NK-92 (cell line): Measurements from ENCODE around the gene ZNF160.
"Not testable (repeated sequence)": the region's sequence is repeated elsewhere in the genome, so short reads cannot be mapped to it uniquely, and the experiment has no call there.

Experiments used
- DNase-seq: peaks from one replicate; lab custom pipeline; 2025; ENCODE audit not compliant: unreplicated experiment; lab: John Stamatoyannopoulos, UW

Gene ZNF160

DNA sequence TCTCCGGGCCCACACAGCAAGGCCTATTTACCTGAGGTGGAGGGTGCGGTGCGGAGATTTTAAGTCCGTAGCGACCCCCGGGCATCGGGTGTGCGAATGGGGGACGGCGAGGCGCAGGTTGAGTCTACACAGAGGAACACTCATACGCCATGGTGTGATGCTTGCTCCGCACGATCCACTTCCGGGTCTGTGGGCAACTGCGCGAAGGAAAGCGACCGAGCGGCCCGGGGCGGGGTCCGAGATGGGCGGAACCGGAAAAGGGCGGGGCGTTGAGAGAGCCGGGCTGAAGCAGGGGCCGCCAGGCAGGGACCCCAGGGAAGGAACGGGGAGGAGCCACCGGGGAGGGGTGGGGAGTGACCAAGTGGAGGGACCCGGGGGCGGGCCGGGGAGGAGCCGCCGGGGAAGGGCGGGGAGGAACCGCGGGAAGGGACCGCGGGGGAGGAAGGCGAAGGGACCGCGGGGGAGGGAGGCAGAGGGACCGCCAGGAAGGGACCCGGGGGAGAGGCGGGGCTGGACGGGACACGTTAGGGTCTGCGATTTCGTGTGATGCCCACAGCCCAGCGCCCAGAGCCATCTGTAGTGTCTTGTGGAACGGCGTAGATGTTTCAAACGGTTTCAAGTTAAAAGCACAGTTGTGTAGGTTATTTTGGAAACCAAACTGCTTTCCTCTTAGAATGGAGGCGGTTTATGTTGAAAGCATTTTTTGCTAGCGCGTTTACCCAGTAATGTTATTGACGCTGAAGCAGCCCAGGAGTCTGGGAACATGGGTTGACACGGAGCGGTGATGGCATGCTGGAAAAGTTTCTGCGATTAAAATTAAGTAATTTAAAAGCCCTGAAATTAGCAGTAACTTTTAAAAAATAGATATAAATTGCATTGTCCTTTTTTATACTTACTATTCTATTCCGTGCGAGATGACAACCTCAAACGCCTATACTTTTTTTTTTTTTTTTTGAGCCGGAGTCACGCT is at the start of gene ZNF160:
Gene ZNF160, minus strand, starts transcription at position 189 of the 970 bp plus-strand sequence. CDS start 17,146 bp downstream, outside the sequence.
- peak; percentile 87 for DNase-seq

DNA sequence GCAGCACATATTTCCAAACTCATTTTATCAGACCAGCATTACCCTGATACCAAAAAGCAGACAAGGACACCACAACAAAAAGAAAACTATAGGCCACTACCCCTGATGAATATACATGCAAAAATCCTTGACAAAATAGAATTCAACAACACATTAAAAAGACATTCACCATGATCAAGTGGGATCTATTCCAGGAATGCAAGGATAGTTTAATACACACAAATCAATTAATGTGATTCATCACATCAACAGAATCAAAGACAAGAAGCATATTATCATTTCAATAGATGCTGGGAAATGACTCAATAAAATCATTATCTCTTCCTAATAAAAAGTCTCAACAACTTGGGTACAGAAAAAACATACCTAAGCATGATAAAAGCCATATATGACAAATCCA is 44.4 kb upstream of the ZNF160 start:
- DNase-seq: no peak

DNA sequence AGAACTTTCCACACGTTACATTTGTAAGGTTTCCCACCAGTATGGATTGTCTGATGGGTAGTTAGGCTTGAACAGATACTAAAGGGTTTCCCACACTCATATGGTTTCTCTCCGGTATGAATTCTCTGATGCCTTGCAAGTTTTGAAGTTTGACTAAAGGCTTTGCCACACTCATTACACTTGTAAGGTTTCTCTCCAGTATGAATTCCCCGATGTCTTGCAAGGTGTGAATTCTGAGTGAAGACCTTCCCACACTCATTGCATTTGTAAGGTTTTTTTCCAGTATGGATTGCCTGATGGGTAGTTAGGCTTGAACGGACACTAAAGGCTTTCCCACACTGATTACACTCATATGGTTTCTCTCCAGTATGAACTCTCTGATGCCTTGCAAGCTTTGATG is 37.1 kb upstream of the ZNF160 start:
- DNase-seq: no peak

DNA sequence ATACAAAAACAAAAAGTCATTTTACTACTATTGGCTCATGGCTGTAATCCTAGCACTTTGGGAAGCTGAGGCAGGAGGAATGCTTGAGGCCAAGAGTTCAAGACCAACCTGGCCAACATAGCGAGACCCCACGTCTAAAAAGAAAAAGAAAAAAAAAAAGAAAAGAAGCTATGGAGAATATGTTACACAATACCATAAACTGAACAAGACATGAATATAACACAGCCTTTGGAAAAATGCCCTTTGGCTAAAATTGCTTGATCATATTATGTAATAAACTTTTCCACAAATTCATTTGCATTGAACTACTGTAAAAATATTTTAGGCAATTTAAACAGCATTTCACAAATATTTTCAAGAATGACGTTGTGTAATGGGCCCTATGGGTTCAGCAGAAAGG is 33.2 kb upstream of the ZNF160 start:
- DNase-seq: no peak

DNA sequence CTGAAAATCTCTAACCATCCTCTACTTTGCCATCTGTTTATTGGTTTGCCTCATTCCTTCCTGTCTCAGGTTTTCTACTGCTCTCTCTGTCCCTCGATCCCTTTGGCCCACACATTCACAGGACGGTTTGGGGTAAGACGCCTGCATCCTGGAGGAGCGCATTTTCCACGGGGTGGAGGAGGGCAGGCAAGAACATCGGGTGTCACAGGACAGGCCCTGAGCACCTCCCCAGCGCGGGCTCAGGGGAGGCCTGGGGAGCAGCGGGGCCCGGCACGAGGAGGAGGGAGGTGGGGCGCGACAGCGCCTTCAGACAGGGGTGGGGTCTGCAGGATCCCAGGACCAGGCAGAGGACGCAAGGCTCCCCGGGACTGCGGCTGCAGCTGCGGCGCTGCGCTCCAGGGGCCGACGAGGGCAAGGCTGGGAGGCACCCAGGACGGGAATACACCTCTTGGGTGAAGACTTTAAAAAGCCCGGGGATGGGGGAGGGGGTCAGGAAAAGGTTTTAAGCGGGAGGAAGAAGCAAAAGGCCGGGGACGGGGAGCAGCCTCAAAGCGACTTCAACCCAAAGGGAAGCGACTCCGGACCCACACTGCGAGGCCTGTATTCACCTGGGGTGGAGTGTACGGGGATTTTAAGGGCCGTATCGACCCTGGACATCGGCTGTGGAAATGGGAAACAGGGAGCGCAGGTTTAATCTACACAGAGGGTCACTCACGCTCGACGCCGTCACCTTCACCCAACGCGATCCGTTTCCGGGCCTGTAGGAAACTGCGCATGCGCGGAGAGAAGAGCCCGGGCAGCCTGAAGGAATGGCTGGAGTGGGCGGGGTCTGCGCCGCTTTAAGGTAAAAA is 29.1 kb upstream of the ZNF160 start, which contains the start of gene ZNF415:
Gene ZNF415, minus strand, starts transcription at position 770 of the 851 bp plus-strand sequence. CDS start 10,234 bp downstream, outside the sequence.
- DNase-seq: no peak

DNA sequence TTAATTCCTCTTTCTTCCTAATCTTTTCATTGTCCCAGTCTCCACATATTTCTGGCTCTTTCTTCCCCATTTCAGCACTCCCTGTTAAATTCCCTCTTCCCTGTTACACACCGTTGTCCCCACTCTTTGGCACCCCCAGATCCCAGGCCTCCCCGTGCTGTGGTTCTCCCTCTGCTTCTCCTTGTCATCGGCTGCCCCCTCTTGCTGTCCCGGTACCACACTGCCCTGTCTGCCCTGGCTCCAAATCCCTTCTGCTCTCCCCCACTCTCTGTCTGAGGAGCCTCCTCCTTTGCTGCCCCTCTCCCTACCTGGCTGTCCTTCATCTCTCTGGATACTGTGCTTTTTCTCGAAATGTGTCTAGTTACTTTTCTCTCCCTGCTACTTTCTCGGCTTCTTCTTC is 28.5 kb upstream of the ZNF160 start:
- DNase-seq: no peak

DNA sequence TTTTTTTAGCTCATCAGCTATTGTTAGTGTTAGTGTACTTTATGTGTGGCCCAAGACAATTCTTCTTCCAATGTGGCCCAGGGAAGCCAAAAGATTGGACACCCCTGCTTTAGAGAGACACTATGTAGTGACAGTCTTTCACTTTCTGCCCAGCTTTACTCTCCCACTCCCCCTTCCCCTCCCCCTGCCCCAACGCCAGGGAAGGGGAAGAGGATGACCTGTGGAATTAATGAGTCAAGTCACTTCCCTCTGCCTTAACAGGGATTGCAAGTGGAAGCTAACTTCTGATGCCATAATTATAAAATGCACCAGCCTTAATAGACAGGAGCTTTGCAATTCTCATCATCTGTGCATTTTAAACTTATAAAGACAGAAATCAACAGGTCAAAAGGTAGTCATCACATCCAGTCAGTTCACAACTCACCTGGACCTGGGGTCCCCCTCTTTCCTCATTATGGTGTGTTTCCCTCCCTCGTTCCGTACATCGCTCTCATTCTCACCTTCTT is 27.9 kb upstream of the ZNF160 start:
- DNase-seq: no peak

DNA sequence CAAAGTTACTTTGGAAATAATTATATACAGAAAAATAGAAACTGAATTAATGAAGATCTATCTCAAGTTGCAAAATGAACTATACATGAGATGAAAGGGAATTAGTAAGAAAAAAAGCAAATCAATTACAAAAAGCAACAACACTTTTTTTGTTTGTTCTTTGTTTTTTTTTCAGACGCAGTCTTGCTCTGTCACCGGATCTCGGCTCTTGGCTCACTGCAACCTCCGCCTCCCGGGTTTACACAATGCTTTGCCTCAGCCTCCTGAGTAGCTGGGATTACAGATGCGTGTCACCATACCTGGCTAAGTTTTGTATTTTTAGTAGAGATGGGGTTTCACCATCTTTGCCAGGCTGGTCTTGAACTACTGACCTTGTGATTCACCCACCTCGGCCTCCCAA is 27.3 kb upstream of the ZNF160 start:
- DNase-seq: no peak

DNA sequence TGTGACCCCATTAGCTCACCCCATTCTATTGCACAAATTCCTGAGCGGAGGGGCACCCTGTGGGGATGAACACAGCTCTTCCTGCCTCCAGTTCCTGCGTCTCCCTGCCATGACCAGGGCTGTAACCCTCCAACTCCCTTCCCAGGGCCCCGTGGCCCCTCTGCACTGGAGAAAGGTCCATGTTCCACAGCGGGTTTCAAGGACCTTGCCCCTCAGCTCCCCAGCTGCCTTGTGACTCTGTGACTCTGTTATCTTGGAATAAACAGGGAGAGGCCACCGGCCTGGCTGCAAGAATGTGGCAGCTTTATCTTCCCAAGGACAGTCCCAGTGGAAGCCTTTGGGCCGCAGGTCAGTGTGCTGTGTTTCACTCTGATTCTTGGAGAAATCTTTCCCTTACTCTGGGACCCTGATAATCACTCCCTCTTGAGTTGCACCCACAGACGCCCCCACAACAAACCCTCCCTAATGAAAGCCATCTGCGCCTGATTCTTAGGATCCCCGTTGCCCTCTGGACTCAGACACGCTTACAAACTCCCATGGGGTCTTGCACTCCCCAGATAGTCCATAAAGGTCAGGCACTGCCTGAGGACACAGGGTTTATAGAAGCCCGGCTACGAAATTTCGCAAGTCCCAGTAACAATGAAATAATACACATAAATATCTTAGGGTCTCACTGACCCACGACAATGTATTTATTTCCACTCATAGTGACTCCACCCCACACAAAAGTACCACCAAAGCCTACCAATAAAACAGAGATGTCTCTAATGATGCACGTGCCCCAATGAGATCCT is 23.7 kb upstream of the ZNF160 start:
- DNase-seq: not testable (repeated sequence)

DNA sequence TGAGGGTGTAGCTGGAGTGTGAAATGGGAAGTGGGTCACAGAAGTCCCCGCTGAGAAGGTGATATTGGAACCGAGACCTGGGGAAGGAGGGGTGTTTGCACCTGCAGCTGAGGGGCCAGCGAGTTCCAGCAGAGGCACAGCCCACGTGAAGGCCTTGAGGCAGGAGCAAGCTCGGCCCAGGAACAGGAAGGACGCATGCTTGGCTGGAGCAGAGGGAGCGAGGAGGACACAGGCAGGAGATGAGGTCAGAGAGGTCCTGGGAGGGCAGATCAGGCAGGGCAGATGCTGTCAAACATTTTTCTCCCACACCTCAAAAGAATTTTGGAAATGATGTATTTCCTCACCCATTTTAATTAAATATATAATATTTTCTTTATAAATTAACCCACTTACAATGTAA is 20.2 kb upstream of the ZNF160 start:
- DNase-seq: no peak

DNA sequence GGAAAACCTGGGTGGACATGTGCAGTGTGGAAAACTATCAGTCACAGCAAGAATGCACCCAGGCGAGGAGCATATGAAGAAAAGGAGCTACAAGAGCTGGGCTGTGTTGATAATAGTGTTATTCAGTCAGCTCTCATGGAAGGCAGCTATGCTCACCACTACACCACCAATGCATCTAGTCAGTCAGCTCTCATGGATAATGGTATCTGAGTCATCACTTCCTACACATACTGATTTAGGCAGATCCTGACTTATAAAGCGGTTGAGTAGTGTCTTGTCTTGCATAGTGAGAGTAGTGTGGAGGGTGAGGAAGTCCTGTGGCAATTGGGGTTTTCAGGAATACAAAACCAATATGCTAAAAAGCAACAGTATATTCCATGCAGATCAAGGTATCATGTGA is 9.1 kb upstream of the ZNF160 start:
- DNase-seq: no peak

DNA sequence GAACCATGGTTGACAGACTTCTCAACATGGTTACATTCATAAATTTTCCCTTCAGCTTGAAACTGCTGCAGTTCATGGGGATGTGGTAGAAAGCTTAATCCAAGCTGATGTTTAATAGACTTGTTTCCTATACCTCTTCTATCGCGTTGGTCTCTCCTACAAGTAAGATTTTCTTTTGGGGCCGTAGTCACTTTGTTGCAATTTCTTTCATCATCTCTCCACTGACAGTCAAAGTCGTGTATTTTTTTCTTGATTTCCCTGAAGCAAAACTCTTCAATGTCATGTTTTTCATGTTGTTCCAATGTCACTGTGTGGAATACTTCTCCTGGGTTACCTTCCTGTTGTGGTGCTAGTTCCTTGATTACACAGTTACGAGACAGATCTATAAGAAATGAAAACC is 6.3 kb upstream of the ZNF160 start:
- no peak for DNase-seq

DNA sequence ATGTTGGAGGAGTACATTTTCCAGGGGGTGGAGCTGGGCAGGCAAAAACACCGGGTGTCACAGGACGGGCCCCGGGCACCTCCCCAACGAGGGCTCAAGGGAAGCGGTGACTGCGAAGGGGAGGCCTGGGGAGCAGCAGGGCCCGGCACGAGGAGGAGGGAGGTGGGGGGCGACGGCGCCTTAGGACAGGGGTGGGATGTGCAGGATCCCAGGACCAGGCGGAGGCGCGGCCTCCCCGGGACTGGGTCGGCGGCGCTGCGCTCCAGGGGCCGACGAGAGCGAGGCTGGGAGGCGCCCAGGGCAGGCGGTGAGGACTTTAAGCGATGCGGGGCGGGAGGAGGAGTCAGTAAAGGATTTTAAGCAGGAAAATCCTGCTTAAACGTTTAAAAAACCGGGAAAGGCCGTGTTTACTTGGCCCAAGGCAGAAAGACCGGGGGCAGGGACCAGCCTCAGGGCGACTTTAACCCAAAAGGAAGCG is 427 bp downstream of the ZNF160 start:
- no peak for DNase-seq

DNA sequence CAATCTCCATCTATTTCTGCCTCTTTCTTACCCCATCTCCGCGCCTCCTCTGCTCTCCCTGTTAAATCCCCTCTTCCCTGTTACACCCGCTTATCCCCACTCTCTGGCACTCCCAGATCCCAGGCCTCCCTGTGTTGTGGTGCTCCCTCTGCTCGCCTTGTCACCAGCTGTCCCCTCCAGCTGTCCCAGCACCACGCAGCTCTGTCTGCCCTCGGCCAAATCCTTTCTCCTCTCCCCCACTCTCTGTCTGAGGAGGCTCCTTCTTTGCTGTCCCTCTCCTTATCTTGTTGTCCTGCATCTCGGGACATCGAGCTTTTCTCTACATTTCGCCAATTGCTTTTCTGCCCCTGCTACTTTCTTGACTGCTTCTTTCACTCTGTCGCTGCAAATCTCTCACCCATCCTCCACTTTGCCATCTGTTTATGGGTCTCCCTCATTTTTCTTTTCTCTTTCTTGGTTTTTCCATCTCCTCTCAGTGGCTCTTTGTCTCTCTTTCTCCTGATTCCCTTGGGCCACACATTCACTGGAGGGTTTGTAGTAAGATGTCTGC is 941 bp downstream of the ZNF160 start:
- DNase-seq: no peak

DNA sequence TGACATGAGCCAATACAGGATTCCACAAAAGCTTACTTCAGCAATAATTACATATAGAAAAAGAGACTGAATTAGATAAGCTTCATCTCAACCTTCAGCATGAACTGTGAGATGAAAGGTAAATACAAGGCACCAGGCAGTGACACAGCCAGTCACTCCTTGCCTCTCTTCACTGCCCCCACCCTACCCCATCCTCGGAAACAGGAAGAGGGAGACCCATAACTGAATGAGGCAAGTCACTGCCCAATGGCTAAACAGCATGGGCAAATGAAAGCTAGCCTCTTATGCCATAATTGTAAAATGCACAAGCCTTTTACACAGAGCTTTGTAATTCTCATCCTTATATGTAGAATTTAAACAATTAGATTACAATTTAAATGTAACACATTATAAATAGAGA is 1.7 kb downstream of the ZNF160 start:
- no peak for DNase-seq

DNA sequence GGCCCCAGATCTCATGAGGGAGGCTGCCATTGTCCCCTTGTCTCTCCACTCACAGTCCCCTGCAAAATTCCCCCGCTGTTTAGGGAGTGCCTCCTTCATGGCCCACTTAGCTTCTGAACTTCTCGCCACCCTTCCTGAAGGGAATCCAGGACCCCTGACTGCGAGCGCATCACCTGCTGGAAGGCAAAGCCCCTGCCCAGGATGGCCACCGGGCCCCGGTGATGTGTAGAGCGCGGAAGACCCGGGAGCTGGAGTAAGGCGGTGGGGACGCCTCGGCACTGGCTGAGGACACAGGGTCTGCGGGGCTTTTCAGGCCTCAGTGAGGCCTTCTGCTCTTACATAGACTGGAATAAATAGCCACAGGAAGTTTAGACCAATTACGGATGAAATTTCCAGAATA is 4.7 kb downstream of the ZNF160 start:
- DNase-seq: not testable (repeated sequence)

DNA sequence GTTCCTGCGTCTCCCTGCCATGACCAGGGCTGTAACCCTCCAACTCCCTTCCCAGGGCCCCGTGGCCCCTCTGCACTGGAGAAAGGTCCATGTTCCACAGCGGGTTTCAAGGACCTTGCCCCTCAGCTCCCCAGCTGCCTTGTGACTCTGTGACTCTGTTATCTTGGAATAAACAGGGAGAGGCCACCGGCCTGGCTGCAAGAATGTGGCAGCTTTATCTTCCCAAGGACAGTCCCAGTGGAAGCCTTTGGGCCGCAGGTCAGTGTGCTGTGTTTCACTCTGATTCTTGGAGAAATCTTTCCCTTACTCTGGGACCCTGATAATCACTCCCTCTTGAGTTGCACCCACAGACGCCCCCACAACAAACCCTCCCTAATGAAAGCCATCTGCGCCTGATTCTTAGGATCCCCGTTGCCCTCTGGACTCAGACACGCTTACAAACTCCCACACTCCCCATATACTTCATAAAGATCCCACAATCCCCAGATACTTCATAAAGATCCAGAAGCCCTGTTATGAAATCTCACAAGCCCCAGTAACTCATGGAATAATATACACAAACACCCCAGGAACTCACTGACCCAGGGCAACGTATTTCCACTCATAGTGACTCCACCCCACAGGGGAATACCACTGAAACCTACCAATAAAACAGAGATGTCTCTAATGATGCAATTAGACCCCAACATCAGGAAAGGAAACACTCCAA is 6.1 kb downstream of the ZNF160 start:
- DNase-seq: not testable (repeated sequence)

DNA sequence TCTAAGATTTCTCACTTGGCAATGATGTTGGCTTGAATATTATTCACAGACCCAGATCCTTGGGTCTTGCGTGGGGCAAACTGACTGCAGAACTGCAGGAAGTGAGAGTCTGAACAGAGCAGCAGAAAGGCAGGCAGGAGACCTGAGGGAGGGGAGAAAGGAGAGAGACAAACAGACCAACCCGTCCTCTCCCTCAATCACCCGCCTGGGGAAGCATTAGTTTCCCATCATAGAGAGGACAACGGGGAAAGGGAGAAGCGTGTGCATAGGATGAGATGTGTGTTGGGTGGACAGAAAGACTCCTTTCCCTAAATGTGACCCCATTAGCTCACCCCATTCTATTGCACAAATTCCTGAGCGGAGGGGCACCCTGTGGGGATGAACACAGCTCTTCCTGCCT is 6.6 kb downstream of the ZNF160 start:
- not testable (repeated sequence) for DNase-seq

DNA sequence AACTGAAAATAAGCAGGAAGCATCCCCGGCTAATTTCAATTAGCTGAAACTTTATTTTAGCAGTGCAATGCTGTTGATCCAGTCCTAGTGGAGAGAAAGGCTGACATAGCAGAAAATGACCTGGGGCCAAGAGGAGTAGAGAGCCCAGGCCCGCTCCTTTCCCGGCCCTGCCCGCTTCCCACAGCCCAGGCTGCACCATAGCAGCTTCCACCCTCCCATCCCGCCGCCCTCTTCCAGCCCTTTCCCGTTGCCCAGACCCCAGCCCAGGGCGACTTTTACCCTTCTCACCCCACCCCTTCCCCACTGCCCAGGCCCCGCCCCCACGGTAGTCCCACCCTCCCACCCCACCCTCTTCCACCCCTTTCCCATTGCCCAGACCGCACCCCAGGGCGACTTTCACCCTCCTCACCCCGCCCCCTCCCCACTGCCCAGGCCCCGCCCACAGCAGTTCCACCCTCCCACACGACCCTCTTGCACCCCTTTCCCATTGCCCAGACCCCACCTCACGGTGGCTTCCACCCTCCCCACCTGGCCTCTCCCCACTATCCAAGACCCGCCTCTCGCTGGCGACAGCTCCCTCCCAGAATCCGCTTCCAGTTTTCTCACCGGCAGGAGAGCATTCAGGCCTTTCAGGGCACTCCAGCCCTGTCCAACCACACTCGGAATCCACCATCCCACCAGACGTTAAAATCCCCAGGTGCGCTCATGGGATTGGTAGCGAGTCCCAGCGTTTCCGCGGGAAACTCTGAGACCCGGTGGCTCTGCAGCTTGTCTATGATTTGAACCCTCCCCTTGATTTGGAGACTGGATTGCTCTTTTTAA is 8.3 kb downstream of the ZNF160 start:
- no peak for DNase-seq
